ENCODE data around the gene CFD.
A peak's percentile ranks its signal among the peaks of the same experiment; 100 is the strongest.
"Not testable (repeated sequence)": the region's sequence is repeated elsewhere in the genome, so short reads cannot be mapped to it uniquely, and the experiment has no call there.

The CFD gene

GRCh38 chr19:858868-859843 lies at the start of gene CFD:
Gene CFD (plus strand): TSS chr19:859664. CDS start chr19:859690, 26 bp downstream.
- no peak for DNase-seq (ENCODE audit: low spot score)

- DNase-seq (ENCODE audit: low spot score): peak; percentile 8
Measured at GRCh38 chr19:810077-810855, 49.2 kb upstream of the CFD start.

GRCh38 chr19:810883-811489 lies 48.5 kb upstream of the CFD start:
- DNase-seq (ENCODE audit: low spot score): peak; percentile 51

GRCh38 chr19:811506-812048 lies 47.9 kb upstream of the CFD start:
- DNase-seq (ENCODE audit: low spot score): peak; percentile 42

- DNase-seq (ENCODE audit: low spot score): peak; percentile 69
Measured at GRCh38 chr19:812049-812746, 47.3 kb upstream of the CFD start.

- DNase-seq (ENCODE audit: low spot score): peak; percentile 67
Measured at GRCh38 chr19:812747-813218, 46.7 kb upstream of the CFD start.

- DNase-seq (ENCODE audit: low spot score): no peak
Measured at GRCh38 chr19:813219-814151, 46.0 kb upstream of the CFD start.

GRCh38 chr19:814152-815078 lies 45.0 kb upstream of the CFD start:
- no peak for DNase-seq (ENCODE audit: low spot score)

- no peak for DNase-seq (ENCODE audit: low spot score)
Measured at GRCh38 chr19:815079-815774, 44.2 kb upstream of the CFD start.

- DNase-seq (ENCODE audit: low spot score): no peak
Measured at GRCh38 chr19:815775-816499, 43.5 kb upstream of the CFD start.

GRCh38 chr19:816500-816857 lies 43.0 kb upstream of the CFD start:
- no peak for DNase-seq (ENCODE audit: low spot score)

GRCh38 chr19:820212-820611 lies 39.3 kb upstream of the CFD start:
- DNase-seq (ENCODE audit: low spot score): not testable (repeated sequence)

GRCh38 chr19:821231-821824 lies 38.1 kb upstream of the CFD start:
- DNase-seq (ENCODE audit: low spot score): peak; percentile 80

GRCh38 chr19:821825-822503 lies 37.5 kb upstream of the CFD start, which contains the start of gene PLPPR3:
Gene PLPPR3 (minus strand): TSS chr19:821955. CDS start chr19:821559, 396 bp downstream.
- peak; percentile 90 for DNase-seq (ENCODE audit: low spot score)

- DNase-seq (ENCODE audit: low spot score): no peak
Measured at GRCh38 chr19:823565-824121, 35.8 kb upstream of the CFD start.

GRCh38 chr19:824885-825284 lies 34.6 kb upstream of the CFD start:
- DNase-seq (ENCODE audit: low spot score): no peak

All from iPS-NIHi11 (cell line).